Osteoblast (primary cell): Measurements from ENCODE around the gene CDIP1. TPM values are rescaled to one million over a fixed set of nuclear protein-coding genes. Genes with fewer than 3 reads are reported as not detected.

ENCODE experiments used
- DNase-seq: peaks from one replicate; pipeline ENCODE4 v3.0.0; 2011; ENCODE audit warnings: low spot score, mixed read lengths; ENCODE audit not compliant: insufficient read length; ENCODE audit errors: missing footprints
- H2AFZ ChIP-seq: 2 replicates; pipeline ENCODE4 v1.6.0; 2011; ENCODE audit warnings: mild to moderate bottlenecking, low read length
- H3K27ac ChIP-seq: 2 replicates; pipeline ENCODE4 v1.5.1; 2011; ENCODE audit warnings: mild to moderate bottlenecking, low read depth, low read length, moderate library complexity
- H3K27me3 ChIP-seq: 2 replicates; pipeline ENCODE4 v1.6.0; 2012; ENCODE audit warnings: mild to moderate bottlenecking, control low read depth, inconsistent platforms, low read length, moderate library complexity; ENCODE audit not compliant: insufficient read depth
- H3K36me3 ChIP-seq: 2 replicates; pipeline ENCODE4 v1.5.1; 2011; ENCODE audit warnings: mild to moderate bottlenecking, low read length, control low read depth, moderate library complexity; ENCODE audit not compliant: insufficient read depth
- H3K4me1 ChIP-seq: 2 replicates; pipeline ENCODE4 v1.5.1; 2011; ENCODE audit warnings: mild to moderate bottlenecking, low read length, control low read depth, moderate library complexity; ENCODE audit not compliant: insufficient read depth
- H3K4me2 ChIP-seq: 2 replicates; pipeline ENCODE4 v1.6.0; 2011; ENCODE audit warnings: mild to moderate bottlenecking, low read length; ENCODE audit not compliant: insufficient read depth
- H3K4me3 ChIP-seq: fragments of 200-600 bp; sonication (generic); 3 replicates; pipeline ENCODE4 v1.5.1; 2012; ENCODE audit warnings: mild to moderate bottlenecking, low read length, inconsistent platforms; ENCODE audit not compliant: insufficient read depth
- H3K79me2 ChIP-seq: 2 replicates; pipeline ENCODE4 v1.6.0; 2012; ENCODE audit warnings: mild to moderate bottlenecking, low read length, control low read depth, inconsistent platforms; ENCODE audit not compliant: insufficient read depth
- H3K9me3 ChIP-seq: 2 replicates; pipeline ENCODE4 v1.5.1; 2011; ENCODE audit warnings: low read depth, low read length, control low read depth
- H4K20me1 ChIP-seq: 2 replicates; pipeline ENCODE4 v1.6.0; 2012; ENCODE audit warnings: mild to moderate bottlenecking, low read length, control low read depth; ENCODE audit not compliant: insufficient read depth
- total RNA-seq: library from RNA; depleted of rRNA; stranded (reverse); fragments of >200 nt; gene quantifications from 2 replicates; pipeline ENCODE4 v1.2.3, GENCODE V29; 2012
- TF ChIP-seq, protein P1 (sequence below): IDR thresholded peaks from 2 replicates; pipeline ENCODE4 v1.5.1; 2011; ENCODE audit warnings: mild to moderate bottlenecking, low read depth, low read length, moderate library complexity; ENCODE audit errors: extremely low read depth

The CDIP1 gene
- total RNA-seq, 1 donor = 10.5 TPM

GRCh38 chr16:4486126-4486893 lies 52.3 kb downstream of the CDIP1 start:
- H2AFZ ChIP-seq = no peak overlapping the region
- peaks cover 13% of the 10 kb centered on the region for H4K20me1 ChIP-seq
- TF ChIP-seq, protein P1, sequence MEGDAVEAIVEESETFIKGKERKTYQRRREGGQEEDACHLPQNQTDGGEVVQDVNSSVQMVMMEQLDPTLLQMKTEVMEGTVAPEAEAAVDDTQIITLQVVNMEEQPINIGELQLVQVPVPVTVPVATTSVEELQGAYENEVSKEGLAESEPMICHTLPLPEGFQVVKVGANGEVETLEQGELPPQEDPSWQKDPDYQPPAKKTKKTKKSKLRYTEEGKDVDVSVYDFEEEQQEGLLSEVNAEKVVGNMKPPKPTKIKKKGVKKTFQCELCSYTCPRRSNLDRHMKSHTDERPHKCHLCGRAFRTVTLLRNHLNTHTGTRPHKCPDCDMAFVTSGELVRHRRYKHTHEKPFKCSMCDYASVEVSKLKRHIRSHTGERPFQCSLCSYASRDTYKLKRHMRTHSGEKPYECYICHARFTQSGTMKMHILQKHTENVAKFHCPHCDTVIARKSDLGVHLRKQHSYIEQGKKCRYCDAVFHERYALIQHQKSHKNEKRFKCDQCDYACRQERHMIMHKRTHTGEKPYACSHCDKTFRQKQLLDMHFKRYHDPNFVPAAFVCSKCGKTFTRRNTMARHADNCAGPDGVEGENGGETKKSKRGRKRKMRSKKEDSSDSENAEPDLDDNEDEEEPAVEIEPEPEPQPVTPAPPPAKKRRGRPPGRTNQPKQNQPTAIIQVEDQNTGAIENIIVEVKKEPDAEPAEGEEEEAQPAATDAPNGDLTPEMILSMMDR = no peak
- DNase-seq = no peak
- no peaks in the 10 kb centered on the region for H3K27me3 ChIP-seq
- peaks cover 56% of the 10 kb centered on the region for H3K79me2 ChIP-seq
- H3K4me2 ChIP-seq = no peak overlapping the region
- H3K27ac ChIP-seq = no peak overlapping the region
- peaks cover 9% of the 10 kb centered on the region for H3K36me3 ChIP-seq
- peaks cover 22% of the 10 kb centered on the region for H3K4me1 ChIP-seq
- no peak overlapping the region for H3K4me3 ChIP-seq
- no peaks in the 10 kb centered on the region for H3K9me3 ChIP-seq

DNA sequence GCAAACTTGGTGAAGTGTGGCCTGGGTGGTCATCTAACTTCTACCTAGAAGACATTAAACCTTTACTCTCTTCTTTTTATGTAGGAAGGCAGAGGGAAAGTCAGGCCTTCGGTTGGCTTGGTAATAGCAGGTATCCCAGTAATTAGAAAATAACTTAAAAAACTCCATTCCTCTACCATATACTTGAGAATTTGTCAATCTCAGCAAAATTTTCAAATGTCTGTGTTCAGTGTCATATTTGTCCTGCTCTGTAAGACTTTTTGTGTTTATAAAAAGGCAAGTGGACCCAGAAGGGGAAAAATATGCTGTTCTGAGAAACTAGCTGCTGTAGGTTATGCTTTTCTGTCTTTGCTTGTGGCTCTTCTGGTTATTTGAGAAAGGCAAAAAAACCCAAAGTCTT lies 56.6 kb downstream of the CDIP1 start:
- Histone ChIP-seq H3K4me3 (no peak overlapping the region), H3K79me2 (peaks cover 67% of the 10 kb centered on the region), H3K9me3 (no peaks in the 10 kb centered on the region), H3K4me1 (peaks cover 10% of the 10 kb centered on the region), H2AFZ (no peak overlapping the region), H3K27me3 (no peaks in the 10 kb centered on the region), H3K36me3 (peaks cover 13% of the 10 kb centered on the region), H3K27ac (no peak overlapping the region), H4K20me1 (peaks cover 15% of the 10 kb centered on the region), H3K4me2 (no peak overlapping the region)
- DNase-seq = no peak
- TF ChIP-seq, protein P1 = no peak

GRCh38 chr16:4481526-4481925 lies 57.0 kb downstream of the CDIP1 start:
- peaks cover 15% of the 10 kb centered on the region for H4K20me1 ChIP-seq
- peaks cover 68% of the 10 kb centered on the region for H3K79me2 ChIP-seq
- no peak overlapping the region for H3K27ac ChIP-seq
- H3K36me3 ChIP-seq = peaks cover 13% of the 10 kb centered on the region
- peaks cover 10% of the 10 kb centered on the region for H3K4me1 ChIP-seq
- no peak overlapping the region for H3K4me3 ChIP-seq
- no peaks in the 10 kb centered on the region for H3K27me3 ChIP-seq
- H3K9me3 ChIP-seq = no peaks in the 10 kb centered on the region
- no peak overlapping the region for H3K4me2 ChIP-seq
- H2AFZ ChIP-seq = no peak overlapping the region
- TF ChIP-seq, protein P1 = no peak
- no peak for DNase-seq

GRCh38 chr16:4477966-4478365 lies 60.6 kb downstream of the CDIP1 start:
- peak overlapping the region; percentile 76 for H3K4me2 ChIP-seq
- H3K4me1 ChIP-seq = peaks cover 20% of the 10 kb centered on the region
- H3K4me3 ChIP-seq = no peak overlapping the region
- no peaks in the 10 kb centered on the region for H3K27me3 ChIP-seq
- H4K20me1 ChIP-seq = peaks cover 15% of the 10 kb centered on the region
- H2AFZ ChIP-seq = no peak overlapping the region
- peaks cover 62% of the 10 kb centered on the region for H3K79me2 ChIP-seq
- TF ChIP-seq, protein P1 = peak; percentile 10
- peaks cover 4% of the 10 kb centered on the region for H3K36me3 ChIP-seq
- H3K27ac ChIP-seq = no peak overlapping the region
- H3K9me3 ChIP-seq = no peaks in the 10 kb centered on the region
- peak; percentile 93 for DNase-seq
